NCI-H526 (cell line): ENCODE data around the gene RPA1.

Experiments used
- DNase-seq, 2 experiments: peaks; one replicate each; lab custom pipeline; 2025; lab: John Stamatoyannopoulos, UW

The RPA1 gene

DNA sequence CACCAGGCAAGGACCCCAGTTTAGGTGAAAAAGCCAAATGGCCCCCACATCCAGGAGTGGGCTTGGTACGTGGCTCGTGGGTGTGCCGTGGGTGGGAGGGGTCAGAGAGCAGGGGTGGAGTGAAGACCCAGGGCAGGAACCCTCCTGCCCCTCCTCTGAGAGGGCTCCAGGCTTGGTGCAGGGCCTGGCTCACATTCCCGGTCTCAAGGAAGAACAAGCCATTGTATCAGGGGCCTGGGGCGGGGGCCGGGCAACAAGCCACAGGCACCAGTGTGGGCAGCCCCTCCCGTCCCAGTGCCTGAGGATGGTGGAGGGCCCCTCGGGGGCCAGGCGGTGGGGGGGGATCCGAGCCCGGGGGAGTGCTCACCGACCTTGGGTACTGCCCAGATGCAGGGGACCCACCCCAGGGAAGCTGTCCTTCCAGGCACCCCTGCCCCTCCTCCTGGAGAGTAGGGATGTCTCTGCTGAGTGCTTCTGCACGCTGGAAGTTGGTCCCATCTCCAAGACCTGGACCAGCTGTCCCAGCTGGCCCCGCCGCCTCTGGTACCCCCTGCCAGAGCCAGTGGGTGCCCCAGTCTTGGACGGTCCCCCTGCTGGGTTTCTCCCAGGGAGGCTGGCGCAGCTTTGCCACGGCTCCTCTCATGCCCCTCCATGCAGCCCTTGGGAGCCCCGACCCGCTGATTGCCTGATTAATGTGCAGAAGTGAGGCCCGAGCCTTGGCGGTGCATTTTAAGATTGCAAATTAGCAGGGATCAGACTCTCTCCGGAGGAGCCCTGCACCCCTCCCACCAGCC, 111.7 kb downstream of the RPA1 start:
- DNase-seq = no peak

DNA sequence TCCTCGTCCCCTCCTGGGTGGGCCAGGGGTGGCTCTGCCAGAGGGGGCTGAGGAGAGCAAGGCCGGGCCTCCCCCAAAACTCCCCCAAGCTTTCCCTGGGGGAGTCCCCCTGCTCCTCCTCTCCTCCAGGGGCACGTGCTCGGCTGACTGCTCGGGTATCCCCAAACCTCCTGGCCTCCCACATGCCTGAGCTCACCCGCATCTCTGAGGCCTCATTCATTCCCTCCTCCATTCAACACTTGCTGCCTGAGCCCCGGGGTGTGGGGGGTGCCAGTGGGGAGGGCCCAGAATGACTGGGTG, 112.2 kb downstream of the RPA1 start:
- DNase-seq = no peak

DNA sequence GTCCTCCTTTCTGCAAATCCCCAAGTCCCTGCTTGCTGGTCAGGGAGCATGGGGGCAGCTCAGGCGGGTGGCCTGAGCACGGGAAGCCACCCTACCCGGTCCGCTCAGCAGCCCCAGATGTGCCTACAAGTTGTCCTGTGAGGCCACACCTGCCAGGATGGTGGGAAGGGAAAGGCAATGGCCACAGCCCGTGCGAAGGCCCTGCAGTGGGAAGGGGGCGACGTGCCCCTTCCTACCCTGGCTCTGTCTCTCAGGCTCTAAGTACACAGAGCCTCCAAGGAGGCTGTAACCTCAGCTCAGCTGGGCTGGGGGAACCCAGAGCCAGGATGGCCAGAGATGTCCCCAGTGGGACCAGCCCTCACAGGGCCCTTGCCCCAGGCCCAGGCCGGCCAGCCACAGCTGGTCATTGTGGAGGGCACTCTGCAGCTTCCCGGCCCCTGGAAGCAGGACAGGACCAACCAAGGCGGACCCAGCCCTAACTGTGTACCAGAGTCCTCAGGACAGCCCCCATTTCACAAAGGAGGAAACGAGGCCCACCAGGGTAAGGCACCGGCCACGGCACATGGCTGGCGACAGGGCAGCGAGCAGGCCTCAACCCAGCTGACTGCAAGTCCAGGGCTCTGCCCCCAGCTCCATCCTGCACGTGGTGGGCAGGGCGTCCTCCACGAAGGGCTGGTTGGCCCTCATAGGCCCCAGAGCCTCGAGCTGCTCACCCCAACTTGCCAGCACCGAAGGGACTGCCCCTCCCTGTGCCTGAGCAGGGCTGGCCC, 113.0 kb downstream of the RPA1 start:
- DNase-seq = no peak

DNA sequence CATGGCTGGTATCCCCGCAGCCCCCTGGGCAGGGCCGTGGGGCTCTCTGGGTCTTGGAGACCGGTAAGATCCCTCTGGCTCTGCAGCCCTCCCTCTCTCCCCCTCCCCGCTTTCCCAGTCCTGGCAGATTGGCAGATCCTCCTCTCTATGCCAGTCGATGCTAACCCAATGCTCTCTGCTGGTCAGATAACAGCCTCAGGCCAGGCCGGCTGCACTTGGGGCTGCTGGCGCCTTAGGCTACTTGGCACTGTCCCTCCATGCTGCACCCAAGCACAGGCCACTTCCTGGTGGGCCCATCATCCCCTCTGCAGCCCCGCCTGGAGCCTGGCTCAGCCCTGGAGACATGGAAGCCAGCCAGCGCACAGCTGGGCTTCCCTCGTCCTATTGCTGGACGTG, 113.6 kb downstream of the RPA1 start:
- DNase-seq = no peak

DNA sequence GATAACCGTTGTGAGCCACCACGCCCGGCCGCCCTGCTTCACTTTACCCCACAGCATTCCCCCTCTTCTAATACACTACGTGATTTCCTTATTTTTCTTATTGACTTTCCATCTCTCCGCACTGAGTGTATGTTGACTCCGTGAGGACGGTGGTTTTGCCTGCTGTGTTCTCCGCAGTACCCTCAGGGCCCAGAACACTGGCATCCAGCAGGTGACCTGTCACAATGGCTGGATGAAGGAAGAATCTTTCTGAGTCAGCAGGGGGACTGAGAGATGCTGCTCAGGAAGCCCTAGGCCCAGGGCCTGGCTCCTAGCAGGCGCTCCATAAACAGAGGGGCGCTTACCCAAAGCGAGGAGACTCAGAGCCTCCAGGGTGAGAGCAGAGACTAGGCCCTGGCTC, 115.8 kb downstream of the RPA1 start:
- no peak for DNase-seq

DNA sequence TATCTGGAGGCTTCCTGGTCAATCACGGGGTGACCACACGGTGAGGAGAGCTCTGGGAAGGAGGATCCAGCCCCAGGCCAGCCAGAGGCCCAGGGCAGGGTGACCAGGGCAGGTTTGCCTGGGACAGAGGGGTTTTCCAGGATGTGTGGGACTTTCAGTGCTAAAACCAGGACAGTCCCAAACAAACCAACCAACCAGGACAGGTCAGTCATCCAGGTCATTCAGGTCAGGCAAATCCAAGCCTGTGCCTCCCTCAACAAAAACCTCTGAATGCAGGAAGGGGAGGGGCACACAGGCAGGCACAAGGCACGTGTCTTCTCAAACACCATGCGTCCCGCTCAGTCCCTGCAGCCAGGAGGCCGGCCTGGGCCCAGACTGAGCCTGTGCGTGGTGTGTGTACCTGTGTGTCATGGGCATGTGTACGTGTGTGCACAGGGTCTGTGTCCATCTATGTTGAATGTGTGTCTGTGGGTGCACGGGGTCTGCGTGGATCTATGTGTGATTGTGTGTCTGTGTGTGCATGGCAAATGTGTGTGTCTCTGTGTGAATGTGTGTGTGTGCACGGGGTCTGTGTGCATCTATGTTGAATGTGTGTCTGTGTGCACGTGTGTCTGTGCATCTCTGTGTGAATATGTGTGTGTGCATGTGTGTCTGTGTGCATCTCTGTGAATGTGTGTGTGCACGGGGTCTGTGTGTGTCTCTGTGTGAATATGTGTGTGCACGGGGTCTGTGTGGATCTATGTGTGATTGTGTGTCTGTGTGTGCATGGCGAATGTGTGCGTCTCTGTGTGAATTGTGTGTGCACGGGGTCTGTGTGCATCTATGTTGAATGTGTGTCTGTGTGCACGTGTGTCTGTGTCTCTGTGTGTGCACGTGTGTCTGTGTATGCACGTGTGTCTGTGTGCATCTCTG, 116.5 kb downstream of the RPA1 start:
- no peak for DNase-seq

DNA sequence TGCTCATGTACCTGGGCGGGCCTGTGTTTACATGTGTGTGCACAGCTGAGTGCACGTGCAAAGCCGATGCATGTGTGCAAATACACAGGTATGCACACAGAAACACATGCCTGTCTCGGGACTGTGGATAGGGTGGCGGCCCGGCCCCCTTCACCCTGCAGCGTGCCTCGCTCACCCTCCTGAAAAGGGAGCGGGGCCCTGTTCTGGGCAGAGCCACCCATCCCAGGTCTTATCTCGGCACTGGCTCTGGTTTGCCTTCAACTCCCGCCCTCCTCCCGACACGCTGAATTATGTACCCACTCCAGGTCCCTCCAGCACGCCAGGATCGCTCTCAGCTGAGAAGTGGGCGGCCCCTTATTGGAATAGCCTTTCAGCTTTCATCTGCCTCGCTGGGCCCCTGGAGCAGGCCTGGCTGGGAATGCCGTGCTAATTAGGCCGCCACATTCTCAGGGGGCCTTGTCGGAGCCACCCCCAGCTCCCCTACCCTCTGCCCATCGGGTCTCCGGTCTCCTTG, 117.5 kb downstream of the RPA1 start:
- no peak for DNase-seq

DNA sequence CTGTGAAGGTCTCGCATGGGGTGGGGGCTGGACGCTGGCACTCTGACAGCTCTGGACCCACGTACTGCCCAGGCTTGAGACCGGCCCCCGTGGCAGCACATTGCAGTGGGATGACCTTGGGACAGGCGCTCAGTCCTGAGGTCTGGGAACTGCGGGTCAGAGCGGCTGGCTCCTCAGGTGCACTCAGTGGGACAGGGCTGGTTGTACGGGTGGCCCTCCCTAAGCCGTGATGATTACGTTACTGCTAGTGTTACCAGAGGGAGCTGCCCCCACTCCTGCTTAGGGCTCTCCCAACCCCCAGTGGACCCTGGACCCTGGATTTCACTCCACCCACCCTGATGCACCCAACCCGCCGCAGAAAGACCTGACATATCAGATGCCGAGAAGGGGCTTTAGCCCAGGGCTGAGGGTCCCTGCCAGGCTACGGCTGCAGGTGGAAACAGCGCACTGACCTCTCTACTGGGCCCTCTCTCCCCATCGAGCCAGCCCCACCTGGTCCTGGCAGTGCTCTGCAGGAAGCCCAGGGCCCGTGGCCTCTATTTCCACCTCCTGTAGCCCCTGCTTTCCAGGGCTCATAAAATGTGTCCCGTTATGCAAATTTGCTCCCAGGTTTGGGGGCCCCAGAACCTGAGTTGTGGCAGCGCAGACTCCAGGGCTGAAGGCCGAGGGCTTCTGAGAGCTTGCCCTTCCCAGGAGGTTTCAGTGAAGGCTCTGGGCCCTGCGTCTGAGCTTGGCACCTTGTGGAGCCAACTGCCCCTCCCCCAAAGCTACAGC, 118.1 kb downstream of the RPA1 start:
- no peak for DNase-seq

DNA sequence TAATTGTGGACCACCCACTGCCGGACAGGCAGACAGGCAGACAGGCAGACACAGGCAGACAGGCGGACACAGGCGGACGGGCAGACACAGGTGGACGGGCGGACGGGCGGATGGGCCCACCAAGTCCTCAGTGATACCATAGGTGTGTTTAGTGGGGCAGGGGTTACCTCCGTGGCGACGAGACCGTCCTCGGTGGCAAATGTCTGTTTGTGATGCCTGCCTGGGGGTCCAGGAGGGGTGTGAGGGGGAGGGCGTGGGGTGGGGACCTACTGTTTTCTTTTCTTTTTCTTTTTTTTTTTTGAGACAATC, 118.7 kb downstream of the RPA1 start:
- no peak for DNase-seq
